GM12801 (cell line): ENCODE results near the gene ICAM2.

Experiments
- CTCF ChIP-seq: IDR thresholded peaks from one replicate; pipeline ENCODE4 v1.5.1; 2011; ENCODE audit warnings: control low read depth; ENCODE audit not compliant: insufficient read length; ENCODE audit errors: extremely low read depth

The ICAM2 gene

DNA sequence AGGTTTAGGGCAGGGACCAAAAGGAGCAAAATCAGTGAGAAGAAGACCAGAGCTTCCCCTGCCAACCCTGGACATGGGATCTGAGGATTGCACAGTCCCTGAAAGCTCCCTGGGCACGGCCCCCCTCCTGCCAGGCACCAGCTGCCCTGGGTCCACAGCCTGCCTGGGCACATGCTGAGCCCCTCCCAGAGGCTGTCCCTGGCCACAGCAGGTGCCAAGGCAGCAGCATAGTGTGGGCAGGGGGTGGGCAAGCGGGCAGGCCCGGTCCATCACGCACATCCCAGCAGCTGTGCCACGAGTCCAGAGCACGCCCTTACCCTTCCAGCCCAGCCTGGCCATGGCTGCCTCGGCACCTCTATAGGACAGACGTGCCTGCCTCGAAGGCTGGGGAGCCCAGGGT, 60.4 kb downstream of the ICAM2 start:
- no peak for TF ChIP-seq CTCF

DNA sequence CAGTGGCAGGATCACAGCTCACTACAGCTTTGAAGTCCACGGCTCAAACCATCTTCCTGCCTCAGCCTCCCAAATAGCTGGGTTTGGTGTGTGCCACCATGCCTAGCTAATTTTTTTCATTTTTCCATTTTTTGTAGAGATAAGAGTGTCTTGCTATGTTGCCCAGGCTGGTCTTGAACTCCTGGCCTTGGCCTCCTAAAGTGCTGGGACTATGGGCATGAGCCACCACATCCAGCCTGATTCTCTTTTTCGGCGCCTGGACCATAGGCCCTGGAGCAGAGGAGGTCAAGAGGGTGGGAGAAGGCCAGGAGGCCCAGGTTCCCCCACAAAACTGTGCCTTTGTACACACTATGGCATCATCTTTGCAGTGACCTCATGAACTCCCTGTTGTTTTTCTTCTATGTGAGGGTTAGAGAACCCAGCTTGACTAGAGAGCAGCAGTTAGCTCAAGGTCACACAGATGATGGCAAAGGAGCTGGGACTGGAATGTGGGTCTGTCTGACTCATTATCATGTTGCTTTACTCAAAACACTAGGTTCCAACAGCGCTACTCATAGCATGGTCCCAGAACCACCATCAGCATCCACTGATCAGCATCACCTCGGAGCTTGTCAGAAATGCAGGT, 64.0 kb downstream of the ICAM2 start:
- TF ChIP-seq CTCF, result no peak

DNA sequence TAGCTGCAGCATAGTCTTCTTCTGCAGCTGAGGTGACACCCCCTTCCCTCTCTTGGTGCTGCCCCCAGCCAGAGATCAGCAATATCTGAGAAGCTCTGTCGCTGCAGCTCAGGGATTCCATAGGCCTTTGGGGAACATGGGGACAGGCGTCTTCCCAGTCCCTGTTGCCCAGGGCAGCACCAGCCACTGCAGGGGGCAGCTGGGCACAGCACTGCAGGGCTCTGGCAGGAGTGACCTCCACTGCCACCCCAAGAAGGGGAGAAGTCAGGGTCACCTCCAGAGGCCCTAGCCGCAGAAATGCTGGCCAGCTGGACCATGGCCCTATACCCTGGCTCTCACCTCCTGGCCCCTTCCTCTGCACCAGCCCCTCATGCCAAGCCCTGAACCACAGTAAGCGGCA, 64.6 kb downstream of the ICAM2 start:
- TF ChIP-seq CTCF, result no peak

DNA sequence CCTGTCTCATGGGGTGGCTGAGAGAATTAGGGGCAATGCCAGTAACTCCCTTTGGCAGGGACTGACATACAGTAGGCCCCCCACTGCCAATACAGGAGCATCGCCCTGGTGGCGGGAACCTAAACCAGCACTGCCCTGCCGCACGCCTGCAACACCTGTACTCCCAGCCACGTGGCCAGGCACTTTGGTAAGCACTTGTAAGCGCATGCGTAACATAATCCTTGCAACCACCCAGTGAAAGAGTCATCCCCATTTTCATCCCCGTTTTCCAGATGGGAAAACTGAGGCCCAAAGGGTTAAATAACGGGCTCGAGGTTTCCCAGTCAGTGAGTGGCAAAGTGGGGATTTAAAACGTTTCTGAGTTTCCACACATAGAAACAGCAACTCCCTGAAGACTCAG, 65.2 kb downstream of the ICAM2 start:
- no peak for TF ChIP-seq CTCF

DNA sequence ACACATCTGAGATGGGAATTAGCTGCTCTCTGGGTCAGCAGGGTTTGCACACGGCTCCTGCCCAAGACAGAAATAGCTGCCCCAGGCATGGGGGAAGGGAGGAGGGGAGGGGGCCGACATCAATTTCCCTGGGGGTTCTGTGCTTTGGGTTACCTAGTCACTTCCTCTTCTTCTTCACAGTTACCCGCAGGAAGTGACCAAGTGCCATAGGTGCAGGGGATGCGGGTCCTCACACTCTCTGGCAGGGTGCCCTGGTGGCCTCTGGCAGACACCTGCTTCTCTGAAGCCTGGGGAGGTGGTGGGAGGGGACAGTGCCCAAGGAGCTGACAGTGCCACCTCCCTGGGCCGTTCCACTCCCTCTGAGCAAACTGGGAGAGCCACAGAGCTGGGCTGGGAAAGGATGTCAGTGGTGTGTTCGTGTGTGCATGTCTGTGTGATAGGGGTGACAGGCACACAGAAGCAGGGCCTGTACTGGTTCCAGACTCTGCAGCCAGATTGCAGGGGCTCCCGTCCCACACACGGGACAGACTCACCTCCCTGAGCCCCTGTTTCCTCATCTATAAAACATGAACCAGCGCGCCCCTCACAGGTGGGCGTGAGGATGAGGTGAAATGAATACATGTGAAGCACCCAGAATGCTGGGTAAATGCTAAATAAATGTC, 65.9 kb downstream of the ICAM2 start:
- no peak for TF ChIP-seq CTCF
